Measurements from ENCODE around the gene P2RX5. TPM values are rescaled to one million over a fixed set of nuclear protein-coding genes. Genes with fewer than 3 reads are reported as not detected.

Gene P2RX5
- total RNA-seq, 1 donor from 2014 or later, result not detected

- H3K27me3 ChIP-seq, result no peaks in the 10 kb centered on the region
- TF ChIP-seq, protein P1, sequence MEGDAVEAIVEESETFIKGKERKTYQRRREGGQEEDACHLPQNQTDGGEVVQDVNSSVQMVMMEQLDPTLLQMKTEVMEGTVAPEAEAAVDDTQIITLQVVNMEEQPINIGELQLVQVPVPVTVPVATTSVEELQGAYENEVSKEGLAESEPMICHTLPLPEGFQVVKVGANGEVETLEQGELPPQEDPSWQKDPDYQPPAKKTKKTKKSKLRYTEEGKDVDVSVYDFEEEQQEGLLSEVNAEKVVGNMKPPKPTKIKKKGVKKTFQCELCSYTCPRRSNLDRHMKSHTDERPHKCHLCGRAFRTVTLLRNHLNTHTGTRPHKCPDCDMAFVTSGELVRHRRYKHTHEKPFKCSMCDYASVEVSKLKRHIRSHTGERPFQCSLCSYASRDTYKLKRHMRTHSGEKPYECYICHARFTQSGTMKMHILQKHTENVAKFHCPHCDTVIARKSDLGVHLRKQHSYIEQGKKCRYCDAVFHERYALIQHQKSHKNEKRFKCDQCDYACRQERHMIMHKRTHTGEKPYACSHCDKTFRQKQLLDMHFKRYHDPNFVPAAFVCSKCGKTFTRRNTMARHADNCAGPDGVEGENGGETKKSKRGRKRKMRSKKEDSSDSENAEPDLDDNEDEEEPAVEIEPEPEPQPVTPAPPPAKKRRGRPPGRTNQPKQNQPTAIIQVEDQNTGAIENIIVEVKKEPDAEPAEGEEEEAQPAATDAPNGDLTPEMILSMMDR (IDR thresholded peaks at IDR 0.05), result no peak
- H3K27ac ChIP-seq, result peak overlapping the region; percentile 74 to 87
- DNase-seq (ENCODE audit: low spot score in 2 of 2), result no peak
- H3K9me3 ChIP-seq, result no peaks in the 10 kb centered on the region
- intact Hi-C loops (cut with DNase I), result no loop called here
- peaks cover 5 to 17% of the 10 kb centered on the region in 2 donors for H3K36me3 ChIP-seq
- H3K4me1 ChIP-seq, result peaks cover 9 to 18% of the 10 kb centered on the region in 2 donors
- no peak overlapping the region for H3K4me3 ChIP-seq
Observed at GRCh38 chr17:3657874-3658783, 37.8 kb downstream of the P2RX5 start.

GRCh38 chr17:3657588-3657869 lies 38.4 kb downstream of the P2RX5 start:
- intact Hi-C loops (cut with DNase I), result no loop called here
- peaks cover 2 to 11% of the 10 kb centered on the region in 2 donors for H3K36me3 ChIP-seq
- TF ChIP-seq, protein P1 (IDR thresholded peaks at IDR 0.05), result no peak
- H3K27me3 ChIP-seq, result no peaks in the 10 kb centered on the region
- H3K4me1 ChIP-seq, result peaks cover 9 to 18% of the 10 kb centered on the region in 2 donors
- H3K4me3 ChIP-seq, result no peak overlapping the region
- H3K9me3 ChIP-seq, result no peaks in the 10 kb centered on the region
- DNase-seq (ENCODE audit: low spot score in 2 of 2), result no peak
- no peak overlapping the region for H3K27ac ChIP-seq

- peaks cover 2 to 7% of the 10 kb centered on the region in 2 donors for H3K36me3 ChIP-seq
- peaks cover 9 to 18% of the 10 kb centered on the region in 2 donors for H3K4me1 ChIP-seq
- intact Hi-C loops (cut with DNase I), result no loop called here
- H3K4me3 ChIP-seq, result no peak overlapping the region
- TF ChIP-seq, protein P1 (IDR thresholded peaks at IDR 0.05), result no peak
- DNase-seq (ENCODE audit: low spot score in 2 of 2), result no peak
- no peaks in the 10 kb centered on the region for H3K9me3 ChIP-seq
- H3K27me3 ChIP-seq, result no peaks in the 10 kb centered on the region
- H3K27ac ChIP-seq, result no peak overlapping the region
Observed at GRCh38 chr17:3656755-3657587, 39.0 kb downstream of the P2RX5 start.

DNA sequence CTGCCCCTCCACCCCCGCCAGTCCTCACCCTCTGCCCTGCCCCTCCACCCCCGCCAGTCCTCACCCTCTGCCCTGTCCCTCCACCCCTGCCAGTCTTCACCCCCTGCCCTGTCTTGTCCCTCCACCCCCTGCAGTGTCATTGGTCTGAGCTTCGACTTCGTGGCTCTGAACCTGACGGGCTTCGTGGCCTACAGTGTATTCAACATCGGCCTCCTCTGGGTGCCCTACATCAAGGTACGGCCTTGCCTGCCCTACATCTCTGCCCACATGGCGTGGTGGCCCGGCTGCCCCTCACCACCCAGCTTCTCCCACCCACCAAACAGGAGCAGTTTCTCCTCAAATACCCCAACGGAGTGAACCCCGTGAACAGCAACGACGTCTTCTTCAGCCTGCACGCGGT lies 39.6 kb downstream of the P2RX5 start:
- Histone ChIP-seq H3K4me3 (no peak overlapping the region), H3K4me1 (peaks cover 9 to 18% of the 10 kb centered on the region in 2 donors), H3K9me3 (no peaks in the 10 kb centered on the region), H3K27ac (no peak overlapping the region), H3K36me3 (peaks cover 1 to 2% of the 10 kb centered on the region in 2 donors), H3K27me3 (no peaks in the 10 kb centered on the region)
- TF ChIP-seq, protein P1 (IDR thresholded peaks at IDR 0.05), result no peak
- DNase-seq (ENCODE audit: low spot score in 2 of 2), result no peak
- intact Hi-C loops (cut with DNase I), result no loop called here

GRCh38 chr17:3655766-3656165 lies 40.2 kb downstream of the P2RX5 start:
- TF ChIP-seq, protein P1 (IDR thresholded peaks at IDR 0.05), result no peak
- no peak overlapping the region for H3K4me3 ChIP-seq
- no peaks in the 10 kb centered on the region for H3K27me3 ChIP-seq
- no peak for DNase-seq (ENCODE audit: low spot score in 2 of 2)
- peaks cover 9 to 18% of the 10 kb centered on the region in 2 donors for H3K4me1 ChIP-seq
- no peaks in the 10 kb centered on the region for H3K9me3 ChIP-seq
- no peak overlapping the region for H3K27ac ChIP-seq
- peaks cover 0 to 2% of the 10 kb centered on the region in 2 donors for H3K36me3 ChIP-seq
- intact Hi-C loops (cut with DNase I), result no loop called here
